22Rv1 (cell line): ENCODE data around the gene TEX19.
A peak's percentile ranks its signal among the peaks of the same experiment; 100 is the strongest.

Source experiments
- H3K27ac ChIP-seq: fragments of 450-650 bp; 2 replicates; pipeline ENCODE4 v1.5.1; 2017
- ZFX ChIP-seq: fragments of 450-650 bp; IDR thresholded peaks from 2 replicates; pipeline ENCODE4 v1.6.1; 2017; ENCODE audit warnings: antibody characterized with exemption, borderline replicate concordance
- TF ChIP-seq, protein P1 (sequence below): fragments of 450-650 bp; IDR thresholded peaks from 2 replicates; pipeline ENCODE4 v1.5.1; 2017; ENCODE audit warnings: mild to moderate bottlenecking

The TEX19 gene

DNA sequence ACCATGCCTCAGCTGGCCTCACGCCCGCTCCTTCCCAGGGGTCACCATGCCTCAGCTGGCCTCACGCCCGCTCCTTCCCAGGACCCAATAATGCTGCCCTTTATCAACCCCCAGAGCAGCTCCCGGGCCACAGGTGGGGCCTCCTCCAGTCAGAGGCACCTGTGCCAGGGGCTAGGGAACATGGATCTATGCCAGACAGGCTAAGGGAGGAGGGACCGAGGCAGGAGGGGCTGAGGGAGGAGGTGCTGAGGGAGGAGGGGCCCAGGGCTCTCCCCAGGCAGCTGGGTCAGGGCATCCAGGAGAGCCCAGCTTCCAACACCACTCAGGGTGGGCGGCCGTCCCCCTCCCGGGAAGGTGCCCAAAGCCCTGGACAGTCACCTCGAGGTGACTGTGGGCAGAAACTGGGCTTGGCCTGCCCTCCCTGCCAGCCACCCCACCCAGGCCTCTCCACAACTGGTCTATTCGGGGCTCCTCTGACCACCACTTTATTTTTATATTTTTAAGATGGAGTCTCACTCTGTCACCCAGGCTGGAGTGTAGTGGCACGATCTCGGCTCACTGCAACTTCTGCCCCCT is 31.9 kb downstream of the TEX19 start:
- no peak for TF ChIP-seq ZFX
- TF ChIP-seq, protein P1, sequence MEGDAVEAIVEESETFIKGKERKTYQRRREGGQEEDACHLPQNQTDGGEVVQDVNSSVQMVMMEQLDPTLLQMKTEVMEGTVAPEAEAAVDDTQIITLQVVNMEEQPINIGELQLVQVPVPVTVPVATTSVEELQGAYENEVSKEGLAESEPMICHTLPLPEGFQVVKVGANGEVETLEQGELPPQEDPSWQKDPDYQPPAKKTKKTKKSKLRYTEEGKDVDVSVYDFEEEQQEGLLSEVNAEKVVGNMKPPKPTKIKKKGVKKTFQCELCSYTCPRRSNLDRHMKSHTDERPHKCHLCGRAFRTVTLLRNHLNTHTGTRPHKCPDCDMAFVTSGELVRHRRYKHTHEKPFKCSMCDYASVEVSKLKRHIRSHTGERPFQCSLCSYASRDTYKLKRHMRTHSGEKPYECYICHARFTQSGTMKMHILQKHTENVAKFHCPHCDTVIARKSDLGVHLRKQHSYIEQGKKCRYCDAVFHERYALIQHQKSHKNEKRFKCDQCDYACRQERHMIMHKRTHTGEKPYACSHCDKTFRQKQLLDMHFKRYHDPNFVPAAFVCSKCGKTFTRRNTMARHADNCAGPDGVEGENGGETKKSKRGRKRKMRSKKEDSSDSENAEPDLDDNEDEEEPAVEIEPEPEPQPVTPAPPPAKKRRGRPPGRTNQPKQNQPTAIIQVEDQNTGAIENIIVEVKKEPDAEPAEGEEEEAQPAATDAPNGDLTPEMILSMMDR, result no peak
- no peak overlapping the region for H3K27ac ChIP-seq

DNA sequence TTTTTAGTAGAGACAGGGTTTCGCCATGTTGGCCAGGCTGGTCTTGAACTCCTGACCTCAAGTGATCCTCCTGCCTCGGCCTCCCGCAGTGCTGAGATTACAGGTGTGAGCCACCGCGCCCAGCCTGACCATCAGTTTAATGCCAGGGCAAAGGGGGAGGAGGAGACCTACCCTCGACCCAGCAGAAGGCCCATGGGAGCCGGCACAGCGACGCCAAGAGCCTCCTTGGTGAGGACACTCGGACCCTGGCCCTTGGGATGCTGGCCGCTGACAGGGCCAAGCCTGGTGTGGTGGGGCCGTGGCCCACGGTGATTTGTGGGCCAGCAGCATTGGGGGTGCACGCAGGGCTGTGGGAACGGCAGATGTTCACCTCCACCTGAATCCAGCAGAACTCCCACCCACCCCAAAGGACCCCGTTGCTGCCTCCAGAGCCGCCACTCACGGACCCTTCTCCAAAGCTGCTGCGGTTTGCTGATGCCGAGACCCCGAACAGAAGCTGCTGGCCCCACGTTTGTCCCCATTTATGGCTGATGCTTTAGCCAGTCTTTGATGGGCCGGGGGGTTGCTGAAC is 32.5 kb downstream of the TEX19 start:
- no peak overlapping the region for H3K27ac ChIP-seq
- TF ChIP-seq ZFX, result no peak
- TF ChIP-seq, protein P1, result no peak

DNA sequence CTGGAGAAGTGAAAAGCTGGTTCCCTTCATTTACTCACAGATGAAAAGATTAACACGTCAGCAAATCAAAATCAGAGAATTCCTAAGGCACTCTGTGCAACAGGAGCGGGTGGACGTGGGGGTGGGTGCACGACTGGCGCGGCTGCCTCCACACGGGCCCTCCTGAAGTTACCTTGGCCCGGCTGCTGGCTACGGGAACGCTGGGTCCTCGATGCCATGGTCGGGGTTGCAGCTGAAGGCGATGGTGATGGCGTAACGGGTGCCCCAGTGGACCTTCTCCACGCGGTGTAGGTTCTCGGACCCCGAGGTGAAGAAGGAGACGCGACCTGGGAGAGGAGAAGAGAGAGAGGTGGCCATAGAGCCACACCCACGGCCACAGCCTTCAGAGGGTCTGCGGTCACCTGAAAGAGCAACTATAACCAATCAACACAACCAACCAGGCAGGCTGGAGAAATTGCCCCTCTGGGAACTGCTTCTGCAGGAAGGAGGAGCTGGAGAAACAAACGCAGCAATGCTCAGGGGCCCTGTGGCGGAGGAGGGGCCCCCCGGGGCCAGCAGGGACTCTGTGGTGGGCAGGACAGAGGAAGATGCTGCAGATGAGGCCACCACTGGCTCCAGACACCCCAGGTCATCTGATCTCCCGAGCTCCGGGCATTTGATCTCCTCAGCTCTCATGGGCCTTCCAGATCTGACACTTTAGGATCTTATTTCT is 33.3 kb downstream of the TEX19 start:
- no peak overlapping the region for H3K27ac ChIP-seq
- TF ChIP-seq ZFX, result no peak
- TF ChIP-seq, protein P1, result no peak

DNA sequence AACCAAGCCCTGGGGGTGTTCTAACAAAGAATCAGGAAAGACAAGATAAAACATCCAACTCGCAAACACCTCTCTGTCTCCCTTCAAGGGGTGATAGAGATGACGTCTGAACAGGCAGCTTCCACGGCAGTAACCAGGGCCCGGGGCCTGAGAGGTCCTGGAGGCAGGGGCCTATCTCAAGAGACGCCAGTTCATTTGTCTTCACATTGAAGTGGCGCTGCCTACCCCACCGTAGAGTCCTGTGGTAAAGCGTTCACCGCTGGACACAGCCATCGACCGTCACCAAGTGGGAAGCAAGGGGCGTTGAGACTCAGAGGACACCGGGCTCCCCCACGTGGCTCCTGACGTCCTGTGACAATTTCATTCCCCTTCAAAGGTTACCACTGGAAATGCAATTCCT is 33.9 kb downstream of the TEX19 start:
- no peak for TF ChIP-seq ZFX
- TF ChIP-seq, protein P1, result no peak
- H3K27ac ChIP-seq, result no peak overlapping the region

DNA sequence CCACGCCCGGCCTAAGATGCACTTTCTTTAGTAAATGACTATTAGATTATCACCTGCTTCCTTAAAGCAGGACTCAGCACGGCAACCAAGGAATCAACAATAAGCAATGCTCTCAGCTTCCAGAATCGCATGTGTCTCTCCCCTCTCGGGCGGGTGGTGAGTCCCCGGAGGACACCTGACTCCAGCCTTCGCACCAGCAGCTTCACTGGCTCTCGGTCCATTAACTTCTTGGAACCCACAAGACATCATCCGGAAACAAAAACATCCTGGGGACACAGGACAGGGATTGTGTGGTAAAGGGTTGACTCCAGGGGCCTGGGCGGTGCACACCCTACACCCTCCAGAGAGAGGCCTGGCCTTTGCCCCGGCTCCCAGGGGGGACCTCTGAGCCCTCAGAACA is 35.2 kb downstream of the TEX19 start:
- TF ChIP-seq ZFX, result no peak
- TF ChIP-seq, protein P1, result no peak
- H3K27ac ChIP-seq, result no peak overlapping the region

DNA sequence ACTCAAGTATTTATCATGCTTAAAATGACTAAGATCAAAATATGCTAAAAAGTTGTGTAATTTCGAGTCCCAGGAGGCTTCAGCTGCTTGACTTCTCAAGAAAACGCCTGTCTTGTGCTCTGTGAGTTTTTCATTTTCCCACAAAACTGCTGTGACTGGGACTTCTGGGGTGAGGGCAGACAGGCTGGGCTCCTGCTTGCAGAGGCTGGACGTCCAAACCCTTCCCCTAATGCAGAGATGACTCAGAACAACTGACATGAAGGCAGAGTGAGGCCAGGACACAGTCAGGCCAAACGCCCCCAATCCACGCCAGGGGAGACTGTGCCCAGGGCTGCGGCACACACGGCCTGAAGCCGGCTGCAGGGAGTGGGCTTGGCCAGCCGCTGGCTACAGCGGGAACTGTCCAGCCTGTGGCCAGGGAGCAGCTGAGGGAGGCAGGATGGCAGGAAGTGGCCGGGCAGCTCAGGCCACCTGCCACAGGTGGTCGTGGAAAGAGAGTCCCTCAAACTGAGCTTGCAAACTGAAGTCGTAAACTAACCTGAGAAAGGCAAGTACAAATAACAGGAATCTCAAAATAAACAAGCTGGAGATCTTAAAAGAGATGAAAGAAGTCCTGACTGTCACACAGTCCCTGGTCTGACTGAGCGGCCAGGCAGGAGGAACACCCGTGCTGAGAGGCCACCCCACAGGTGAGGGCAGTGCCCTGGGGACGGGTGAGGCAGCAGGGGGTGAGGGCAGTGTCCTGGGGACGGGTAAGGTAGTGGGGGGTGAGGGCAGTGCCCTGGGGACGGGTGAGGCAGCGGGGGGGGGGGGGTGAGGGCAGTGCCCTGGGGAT is 37.8 kb downstream of the TEX19 start:
- no peak for TF ChIP-seq ZFX
- TF ChIP-seq, protein P1, result no peak
- H3K27ac ChIP-seq, result 0 out of 2 replicates have a peak overlapping the region, but pooled peaks have one; percentile 34
